BLaER1 treated with 17β-estradiol and CSF1 and Interleukin-3, amounts not matched to agents 10 nM and 100 nM (cell line): Measurements from ENCODE around the gene SUFU.

Experiments used
- H3K27ac ChIP-seq, 11 experiments: shearing (Covaris generic); formaldehyde crosslinking; 2 replicates each; pipeline ENCODE4 v1.8.1; 2022
- H3K27me3 ChIP-seq, 11 experiments: shearing (Covaris generic); formaldehyde crosslinking; 2 replicates each; pipeline ENCODE4 v1.8.1; 2022
- H3K36me3 ChIP-seq, 11 experiments: shearing (Covaris generic); formaldehyde crosslinking; 2 replicates each; pipeline ENCODE4 v1.8.1; 2022
- H3K4me1 ChIP-seq, 10 experiments: shearing (Covaris generic); formaldehyde crosslinking; 2 replicates each; pipeline ENCODE4 v1.8.1; 2022
- H3K4me2 ChIP-seq, 11 experiments: shearing (Covaris generic); formaldehyde crosslinking; 2 replicates each; pipeline ENCODE4 v1.8.1; 2022
- H3K4me3 ChIP-seq, 10 experiments: shearing (Covaris generic); formaldehyde crosslinking; 2 replicates each; pipeline ENCODE4 v1.8.1; 2022
- H3K9ac ChIP-seq, 11 experiments: shearing (Covaris generic); formaldehyde crosslinking; 2 replicates each; pipeline ENCODE4 v1.8.1; 2022
- H3K9me3 ChIP-seq, 11 experiments: shearing (Covaris generic); formaldehyde crosslinking; replicated peaks in 1 of 11; 2 replicates each; pipeline ENCODE4 v1.8.1; 2022
- H4K20me1 ChIP-seq, 11 experiments: shearing (Covaris generic); formaldehyde crosslinking; 2 replicates each; pipeline ENCODE4 v1.8.1; 2022
- Cebpa-rat ChIP-seq, 11 experiments: shearing (Covaris generic); IDR thresholded peaks; 2 replicates each; pipeline ENCODE4 v1.8.1; 2022

Gene SUFU

GRCh38 chr10:102595293-102595692, 91.5 kb downstream of the SUFU start:
- Histone ChIP-seq H3K27me3 (no peaks in the 10 kb centered on the region), H3K4me1 (peaks cover 47 to 65% (median 55%) of the 10 kb centered on the region in 10 experiments), H3K27ac (no peak overlapping the region; a peak in 2 of 22 replicates), H3K9me3 (no peaks in the 10 kb centered on the region), H3K9ac (peak overlapping the region in 5 of 11 experiments; percentile 10 to 42 (median 21); a peak in 2 of 22 replicates), H3K36me3 (peaks cover 30 to 95% (median 47%) of the 10 kb centered on the region in 11 experiments), H3K4me3 (no peak overlapping the region), H3K4me2 (peak overlapping the region in 9 of 11 experiments; percentile 9 to 67 (median 31); a peak in 16 of 22 replicates), H4K20me1 (peaks cover 0 to 59% (median 4%) of the 10 kb centered on the region in 11 experiments; a peak in 9 of 22 replicates)
- TF ChIP-seq Cebpa-rat (IDR thresholded peaks at IDR 0.05) = no peak

- H3K4me2 ChIP-seq = peak overlapping the region in 9 of 11 experiments; percentile 2 to 67 (median 31); a peak in 13 of 22 replicates
- no peaks in the 10 kb centered on the region for H3K27me3 ChIP-seq
- peak overlapping the region in 3 of 11 experiments; percentile 21 to 42 (median 34); a peak in 1 of 22 replicates for H3K9ac ChIP-seq
- H3K9me3 ChIP-seq = no peaks in the 10 kb centered on the region
- peaks cover 51 to 71% (median 59%) of the 10 kb centered on the region in 10 experiments for H3K4me1 ChIP-seq
- TF ChIP-seq Cebpa-rat (IDR thresholded peaks at IDR 0.05) = no peak
- no peak overlapping the region for H3K27ac ChIP-seq
- H3K36me3 ChIP-seq = peaks cover 30 to 98% (median 53%) of the 10 kb centered on the region in 11 experiments
- H3K4me3 ChIP-seq = no peak overlapping the region
- peaks cover 0 to 57% (median 4%) of the 10 kb centered on the region in 11 experiments; a peak in 9 of 22 replicates for H4K20me1 ChIP-seq
Observed at GRCh38 chr10:102595897-102596296, 92.1 kb downstream of the SUFU start.

GRCh38 chr10:102596506-102596971, 92.8 kb downstream of the SUFU start:
- H3K9me3 ChIP-seq = no peaks in the 10 kb centered on the region
- H3K4me2 ChIP-seq = peak overlapping the region in 6 of 11 experiments; percentile 2 to 67 (median 35); a peak in 4 of 22 replicates
- H3K4me3 ChIP-seq = no peak overlapping the region
- peaks cover 32 to 100% (median 59%) of the 10 kb centered on the region in 11 experiments for H3K36me3 ChIP-seq
- H4K20me1 ChIP-seq = peaks cover 0 to 51% (median 4%) of the 10 kb centered on the region in 11 experiments; a peak in 9 of 22 replicates
- no peak overlapping the region; a peak in 1 of 22 replicates for H3K9ac ChIP-seq
- TF ChIP-seq Cebpa-rat (IDR thresholded peaks at IDR 0.05) = no peak
- H3K4me1 ChIP-seq = peaks cover 51 to 77% (median 61%) of the 10 kb centered on the region in 10 experiments
- no peak overlapping the region for H3K27ac ChIP-seq
- no peaks in the 10 kb centered on the region for H3K27me3 ChIP-seq

- Histone ChIP-seq H3K27me3 (no peaks in the 10 kb centered on the region), H3K4me3 (no peak overlapping the region), H3K27ac (no peak overlapping the region), H3K9me3 (no peaks in the 10 kb centered on the region), H3K4me1 (peaks cover 51 to 78% (median 61%) of the 10 kb centered on the region in 10 experiments), H3K9ac (0 out of 22 replicates have a peak overlapping the region, but pooled peaks of 2 of the 11 experiments have one; percentile 21 to 39), H4K20me1 (peaks cover 0 to 44% (median 4%) of the 10 kb centered on the region in 11 experiments; a peak in 8 of 22 replicates), H3K36me3 (peaks cover 37 to 100% (median 68%) of the 10 kb centered on the region in 11 experiments), H3K4me2 (peak overlapping the region in 1 of 11 experiments; percentile 37; a peak in 3 of 22 replicates)
- TF ChIP-seq Cebpa-rat (IDR thresholded peaks at IDR 0.05) = no peak
Observed at GRCh38 chr10:102597131-102597991, 93.6 kb downstream of the SUFU start.

GRCh38 chr10:102598243-102598642, 94.5 kb downstream of the SUFU start:
- no peaks in the 10 kb centered on the region for H3K9me3 ChIP-seq
- TF ChIP-seq Cebpa-rat (IDR thresholded peaks at IDR 0.05) = no peak
- no peaks in the 10 kb centered on the region for H3K27me3 ChIP-seq
- H3K9ac ChIP-seq = no peak overlapping the region; a peak in 1 of 22 replicates
- peaks cover 45 to 69% (median 55%) of the 10 kb centered on the region in 10 experiments for H3K4me1 ChIP-seq
- no peak overlapping the region for H3K27ac ChIP-seq
- H4K20me1 ChIP-seq = peaks cover 0 to 35% (median 4%) of the 10 kb centered on the region in 11 experiments; a peak in 6 of 22 replicates
- H3K4me3 ChIP-seq = no peak overlapping the region
- peak overlapping the region in 1 of 11 experiments; percentile 66; a peak in 1 of 22 replicates for H3K4me2 ChIP-seq
- H3K36me3 ChIP-seq = peaks cover 46 to 100% (median 75%) of the 10 kb centered on the region in 11 experiments

- Histone ChIP-seq H3K9ac (peak overlapping the region in 10 of 11 experiments; percentile 8 to 52 (median 26); a peak in 14 of 22 replicates), H3K4me1 (peaks cover 34 to 73% (median 61%) of the 10 kb centered on the region in 10 experiments), H3K4me3 (no peak overlapping the region), H3K27me3 (no peaks in the 10 kb centered on the region), H3K9me3 (no peaks in the 10 kb centered on the region), H3K4me2 (peak overlapping the region; percentile 51 to 83 (median 71)), H3K36me3 (peaks cover 59 to 100% (median 78%) of the 10 kb centered on the region in 11 experiments), H3K27ac (peak overlapping the region in 10 of 11 experiments; percentile 12 to 63 (median 39); a peak in 15 of 22 replicates), H4K20me1 (peaks cover 0 to 28% (median 0%) of the 10 kb centered on the region in 11 experiments; a peak in 5 of 22 replicates)
- TF ChIP-seq Cebpa-rat (IDR thresholded peaks at IDR 0.05) = no peak
Observed at GRCh38 chr10:102599565-102600327, 96.0 kb downstream of the SUFU start.

- H3K27me3 ChIP-seq = no peaks in the 10 kb centered on the region
- H3K27ac ChIP-seq = no peak overlapping the region
- H3K36me3 ChIP-seq = peaks cover 67 to 100% (median 88%) of the 10 kb centered on the region in 11 experiments
- no peaks in the 10 kb centered on the region for H3K9me3 ChIP-seq
- H3K4me1 ChIP-seq = peaks cover 24 to 77% (median 58%) of the 10 kb centered on the region in 10 experiments
- TF ChIP-seq Cebpa-rat (IDR thresholded peaks at IDR 0.05) = no peak
- H4K20me1 ChIP-seq = peaks cover 0 to 23% (median 0%) of the 10 kb centered on the region in 11 experiments; a peak in 5 of 22 replicates
- no peak overlapping the region for H3K9ac ChIP-seq
- H3K4me2 ChIP-seq = peak overlapping the region in 2 of 11 experiments; percentile 69 to 74; a peak in 2 of 22 replicates
- no peak overlapping the region for H3K4me3 ChIP-seq
Observed at GRCh38 chr10:102600816-102601215, 97.0 kb downstream of the SUFU start.

GRCh38 chr10:102601639-102602038, 97.9 kb downstream of the SUFU start:
- Histone ChIP-seq H3K36me3 (peaks cover 65 to 100% (median 95%) of the 10 kb centered on the region in 11 experiments), H3K9ac (no peak overlapping the region), H3K27ac (no peak overlapping the region), H4K20me1 (peaks cover 0 to 19% (median 0%) of the 10 kb centered on the region in 11 experiments; a peak in 4 of 22 replicates), H3K27me3 (no peaks in the 10 kb centered on the region), H3K9me3 (no peaks in the 10 kb centered on the region), H3K4me3 (no peak overlapping the region), H3K4me1 (peaks cover 18 to 69% (median 51%) of the 10 kb centered on the region in 10 experiments), H3K4me2 (no peak overlapping the region)
- no peak for TF ChIP-seq Cebpa-rat (IDR thresholded peaks at IDR 0.05)
